Activated CD4-positive, alpha-beta T cell treated with anti-CD3 and anti-CD28 coated beads, Interleukin-2, amount 10 ng/mL, durations not matched to agents 24 days and 14 days (primary cell): ENCODE measurements around the gene PARN. TPM values are rescaled to one million over a fixed set of nuclear protein-coding genes. Genes with fewer than 3 reads are reported as not detected.

Source experiments
- DNase-seq: peaks from one replicate; pipeline ENCODE4 v3.0.0; 2022
- H3K27ac Mint-ChIP-seq: one replicate; pipeline ENCODE4 v1.8.0; 2022; ENCODE audit warnings: mild to moderate bottlenecking, mixed read lengths
- H3K27me3 Mint-ChIP-seq: one replicate; pipeline ENCODE4 v1.8.0; 2022; ENCODE audit warnings: mixed read lengths
- H3K36me3 Mint-ChIP-seq: one replicate; pipeline ENCODE4 v1.8.0; 2022; ENCODE audit warnings: low read depth, mild to moderate bottlenecking, mixed read lengths
- H3K4me1 Mint-ChIP-seq: one replicate; pipeline ENCODE4 v1.8.0; 2021; ENCODE audit warnings: mixed read lengths
- H3K4me3 Mint-ChIP-seq: one replicate; pipeline ENCODE4 v1.8.0; 2022; ENCODE audit warnings: mild to moderate bottlenecking, moderate library complexity, mixed read lengths
- H3K9me3 Mint-ChIP-seq: one replicate; pipeline ENCODE4 v1.8.0; 2021; ENCODE audit warnings: mixed read lengths
- intact Hi-C: fragments of 100-400 bp; cut with micrococcal nuclease; formaldehyde crosslinking; loops from one replicate; pipeline ENCODE4 v1.15.1; 2023
- total RNA-seq: library from RNA; stranded (reverse); gene quantifications from 2 replicates; pipeline ENCODE4 v1.2.3, GENCODE V29; 2022

The PARN gene
- total RNA-seq, 1 donor from 2014 or later, result 58.6 TPM

DNA sequence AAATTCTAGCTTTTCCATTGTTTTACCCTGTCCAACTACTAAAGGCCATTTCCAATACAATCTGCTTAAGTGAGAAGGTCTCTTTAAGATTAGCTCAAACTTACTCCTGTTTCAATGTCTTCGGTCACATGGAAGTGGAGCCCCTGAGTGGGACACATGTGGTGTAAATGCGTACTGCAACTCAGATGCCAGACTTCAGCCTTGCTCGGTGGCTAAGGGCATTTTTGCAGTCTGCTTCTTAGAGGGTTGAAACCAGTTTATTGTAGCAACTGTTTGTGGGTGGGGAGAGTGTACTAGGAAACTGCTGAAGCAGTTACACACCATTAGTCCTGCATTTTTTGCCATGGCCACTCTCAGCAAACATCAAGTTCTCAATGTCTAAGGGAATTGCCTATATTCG, 140.6 kb downstream of the PARN start:
- Mint-ChIP-seq H3K36me3 (peaks cover 2% of the 10 kb centered on the region), H3K27ac (no peak overlapping the region), H3K4me1 (peaks cover 20% of the 10 kb centered on the region), H3K4me3 (no peak overlapping the region), H3K9me3 (no peaks in the 10 kb centered on the region), H3K27me3 (no peaks in the 10 kb centered on the region)
- intact Hi-C loops, result no loop called here
- no peak for DNase-seq

- no peaks in the 10 kb centered on the region for H3K27me3 Mint-ChIP-seq
- H3K36me3 Mint-ChIP-seq, result peaks cover 2% of the 10 kb centered on the region
- H3K4me1 Mint-ChIP-seq, result peaks cover 14% of the 10 kb centered on the region
- no peak overlapping the region for H3K27ac Mint-ChIP-seq
- intact Hi-C loops, result no loop called here
- DNase-seq, result no peak
- H3K4me3 Mint-ChIP-seq, result no peak overlapping the region
- H3K9me3 Mint-ChIP-seq, result no peaks in the 10 kb centered on the region
Measured at GRCh38 chr16:14487579-14487978, 142.5 kb downstream of the PARN start.

- H3K4me3 Mint-ChIP-seq, result no peak overlapping the region
- H3K36me3 Mint-ChIP-seq, result peaks cover 5% of the 10 kb centered on the region
- H3K27ac Mint-ChIP-seq, result no peak overlapping the region
- H3K4me1 Mint-ChIP-seq, result peaks cover 8% of the 10 kb centered on the region
- DNase-seq, result no peak
- intact Hi-C loops, result no loop called here
- H3K9me3 Mint-ChIP-seq, result no peaks in the 10 kb centered on the region
- H3K27me3 Mint-ChIP-seq, result no peaks in the 10 kb centered on the region
Measured at GRCh38 chr16:14486520-14487303, 143.3 kb downstream of the PARN start.

DNA sequence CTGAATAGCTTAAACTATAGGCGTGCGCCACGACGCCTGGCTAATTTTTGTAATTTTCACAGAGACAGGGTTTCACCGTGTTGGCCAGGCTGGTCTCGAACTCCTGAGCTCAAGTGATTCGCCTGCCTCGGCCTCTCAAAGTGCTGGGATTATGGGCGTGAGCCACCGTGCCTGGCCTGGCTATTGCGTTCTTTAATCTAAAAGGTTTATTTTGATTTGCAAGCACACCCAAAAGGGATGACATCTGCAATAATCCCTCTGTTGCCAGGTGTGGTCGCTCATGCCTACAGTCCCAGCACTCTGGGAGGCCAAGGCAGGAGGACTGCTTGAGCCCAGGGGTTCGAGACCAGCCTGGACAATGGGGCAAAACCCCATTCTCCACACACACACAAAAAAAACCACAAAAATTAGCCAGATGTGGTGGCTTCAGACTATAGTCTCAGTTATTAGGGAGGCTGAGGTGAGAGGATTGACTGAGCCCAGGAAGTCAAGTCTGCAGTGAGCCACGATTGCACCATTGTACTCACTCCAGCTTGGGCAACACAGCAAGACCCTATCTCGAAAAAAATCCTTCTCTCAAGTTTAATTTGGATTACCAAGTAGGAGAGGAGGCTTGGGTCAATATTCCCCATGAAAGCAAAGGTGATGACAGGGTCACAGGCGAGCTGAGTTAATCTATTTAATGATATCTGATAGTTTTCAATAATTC, 144.1 kb downstream of the PARN start:
- Mint-ChIP-seq H3K4me3 (no peak overlapping the region), H3K9me3 (no peaks in the 10 kb centered on the region)
- intact Hi-C loops, result no loop called here

DNA sequence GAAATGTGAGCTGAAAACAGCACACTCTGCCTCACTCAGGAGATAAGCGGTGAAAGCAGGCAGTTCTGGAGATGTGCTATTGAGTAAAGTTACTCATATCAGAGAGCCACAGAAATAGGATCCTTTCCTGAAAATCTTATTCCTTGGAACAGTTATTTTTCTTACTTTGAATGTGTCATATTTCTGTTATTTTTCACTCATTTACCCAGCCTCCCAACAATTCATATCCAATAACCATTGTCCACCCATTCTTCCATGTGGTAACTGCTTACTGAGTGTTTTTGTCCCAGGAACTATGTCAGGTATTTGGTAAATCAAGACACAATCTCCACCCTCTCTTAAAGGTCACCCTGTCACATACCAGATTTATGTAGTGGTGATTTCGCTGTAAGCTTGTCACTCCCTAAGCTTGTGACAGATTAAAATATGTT, 144.9 kb downstream of the PARN start:
- Mint-ChIP-seq H3K27me3 (no peaks in the 10 kb centered on the region), H3K36me3 (peaks cover 15% of the 10 kb centered on the region), H3K27ac (no peak overlapping the region), H3K4me3 (no peak overlapping the region), H3K4me1 (peaks cover 8% of the 10 kb centered on the region), H3K9me3 (no peaks in the 10 kb centered on the region)
- DNase-seq, result no peak
- intact Hi-C loops, result no loop called here

More for the DNA sequence above, 144.1 kb downstream of the PARN start:
- DNase-seq, result no peak
- H3K36me3 Mint-ChIP-seq, result peaks cover 9% of the 10 kb centered on the region
- H3K27me3 Mint-ChIP-seq, result no peaks in the 10 kb centered on the region
- H3K4me1 Mint-ChIP-seq, result peaks cover 8% of the 10 kb centered on the region
- no peak overlapping the region for H3K27ac Mint-ChIP-seq

- Mint-ChIP-seq H3K9me3 (no peaks in the 10 kb centered on the region), H3K27me3 (no peaks in the 10 kb centered on the region), H3K36me3 (peaks cover 24% of the 10 kb centered on the region), H3K27ac (no peak overlapping the region), H3K4me1 (peaks cover 8% of the 10 kb centered on the region), H3K4me3 (no peak overlapping the region)
- intact Hi-C loops, result no loop called here
- no peak for DNase-seq
Measured at GRCh38 chr16:14483819-14484385, 146.2 kb downstream of the PARN start.

- peaks cover 4% of the 10 kb centered on the region for H3K9me3 Mint-ChIP-seq
- intact Hi-C loops, result no loop called here
- H3K36me3 Mint-ChIP-seq, result peaks cover 32% of the 10 kb centered on the region
- no peak overlapping the region for H3K4me3 Mint-ChIP-seq
- H3K27ac Mint-ChIP-seq, result no peak overlapping the region
- no peaks in the 10 kb centered on the region for H3K27me3 Mint-ChIP-seq
- DNase-seq, result no peak
- H3K4me1 Mint-ChIP-seq, result no peaks in the 10 kb centered on the region
Measured at GRCh38 chr16:14476183-14476582, 153.9 kb downstream of the PARN start.

- H3K36me3 Mint-ChIP-seq, result peaks cover 28% of the 10 kb centered on the region
- H3K4me3 Mint-ChIP-seq, result no peak overlapping the region
- no peak overlapping the region for H3K27ac Mint-ChIP-seq
- DNase-seq, result no peak
- H3K27me3 Mint-ChIP-seq, result no peaks in the 10 kb centered on the region
- H3K9me3 Mint-ChIP-seq, result peaks cover 4% of the 10 kb centered on the region
- intact Hi-C loops, result no loop called here
- H3K4me1 Mint-ChIP-seq, result no peaks in the 10 kb centered on the region
Measured at GRCh38 chr16:14475370-14476139, 154.5 kb downstream of the PARN start.

DNA sequence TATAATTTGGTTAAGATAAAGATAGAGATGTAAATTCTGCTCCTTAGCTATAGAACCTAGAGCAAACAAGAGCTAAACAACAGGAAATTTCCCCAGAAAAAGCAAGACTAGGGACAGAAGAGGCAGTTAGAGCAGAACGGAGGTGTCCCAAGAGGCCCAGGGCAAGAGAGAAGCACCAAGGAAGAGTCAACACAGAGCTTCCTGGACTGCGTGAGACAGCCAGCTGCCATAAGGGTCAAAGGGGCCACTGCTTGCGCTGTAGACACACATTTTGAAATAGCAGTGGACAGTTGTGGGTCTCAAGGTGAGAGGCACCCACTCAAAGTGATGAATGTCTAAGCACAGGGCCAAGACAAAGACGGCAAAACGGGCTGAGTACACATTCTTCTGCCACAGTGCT, 156.6 kb downstream of the PARN start:
- Mint-ChIP-seq H3K4me3 (no peak overlapping the region), H3K4me1 (no peaks in the 10 kb centered on the region), H3K27me3 (no peaks in the 10 kb centered on the region), H3K36me3 (peaks cover 14% of the 10 kb centered on the region), H3K27ac (no peak overlapping the region), H3K9me3 (peaks cover 3% of the 10 kb centered on the region)
- intact Hi-C loops, result no loop called here
- no peak for DNase-seq

DNA sequence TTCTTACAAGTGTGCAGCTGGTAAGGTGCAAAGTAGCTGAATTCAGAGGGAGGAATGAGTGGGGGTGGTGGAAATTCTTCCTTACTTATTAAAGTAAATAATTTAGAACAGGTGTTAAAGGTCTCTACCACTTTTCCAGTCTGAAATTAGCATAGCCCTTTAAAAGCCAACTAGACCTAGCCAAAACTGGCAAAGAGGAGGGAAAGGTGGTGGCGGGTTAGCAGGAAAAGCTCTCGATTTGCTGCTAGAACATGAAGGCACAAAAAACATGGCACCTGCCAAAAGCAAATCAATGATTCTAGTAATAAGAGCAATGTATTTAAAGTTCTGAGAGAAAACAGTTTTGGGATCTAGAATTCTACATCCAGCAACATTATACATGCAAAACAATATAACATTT, 157.7 kb downstream of the PARN start:
- Mint-ChIP-seq H3K9me3 (no peaks in the 10 kb centered on the region), H3K4me3 (no peak overlapping the region), H3K27me3 (no peaks in the 10 kb centered on the region), H3K27ac (no peak overlapping the region), H3K4me1 (no peaks in the 10 kb centered on the region), H3K36me3 (peaks cover 8% of the 10 kb centered on the region)
- DNase-seq, result no peak
- intact Hi-C loops, result no loop called here

- Mint-ChIP-seq H3K4me1 (no peaks in the 10 kb centered on the region), H3K36me3 (peaks cover 5% of the 10 kb centered on the region), H3K27me3 (no peaks in the 10 kb centered on the region), H3K27ac (no peak overlapping the region), H3K4me3 (no peak overlapping the region), H3K9me3 (no peaks in the 10 kb centered on the region)
- no peak for DNase-seq
- intact Hi-C loops, result no loop called here
Measured at GRCh38 chr16:14470788-14471187, 159.3 kb downstream of the PARN start.

DNA sequence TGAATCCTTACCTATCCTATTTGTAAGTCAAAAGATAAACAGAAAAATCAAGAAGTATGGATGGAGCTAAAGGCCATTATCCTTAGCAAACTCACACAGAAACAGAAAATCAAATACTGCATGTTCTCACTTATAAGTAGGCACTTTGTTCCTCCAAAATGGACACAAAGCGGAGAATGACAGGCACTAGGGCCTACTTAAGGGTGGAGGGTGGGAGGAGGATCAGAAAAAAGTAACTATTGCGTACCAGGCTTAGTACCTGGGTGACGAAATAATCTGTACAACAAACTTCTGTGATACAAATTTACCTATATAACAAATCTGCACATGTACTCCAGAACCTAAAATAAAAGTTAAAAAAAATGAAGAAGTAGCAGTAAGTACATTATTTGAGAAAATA, 164.3 kb downstream of the PARN start:
- Mint-ChIP-seq H3K27me3 (no peaks in the 10 kb centered on the region), H3K4me1 (peaks cover 2% of the 10 kb centered on the region), H3K27ac (no peak overlapping the region), H3K36me3 (peaks cover 32% of the 10 kb centered on the region), H3K9me3 (no peaks in the 10 kb centered on the region), H3K4me3 (no peak overlapping the region)
- intact Hi-C loops, result no loop called here
- DNase-seq, result no peak

DNA sequence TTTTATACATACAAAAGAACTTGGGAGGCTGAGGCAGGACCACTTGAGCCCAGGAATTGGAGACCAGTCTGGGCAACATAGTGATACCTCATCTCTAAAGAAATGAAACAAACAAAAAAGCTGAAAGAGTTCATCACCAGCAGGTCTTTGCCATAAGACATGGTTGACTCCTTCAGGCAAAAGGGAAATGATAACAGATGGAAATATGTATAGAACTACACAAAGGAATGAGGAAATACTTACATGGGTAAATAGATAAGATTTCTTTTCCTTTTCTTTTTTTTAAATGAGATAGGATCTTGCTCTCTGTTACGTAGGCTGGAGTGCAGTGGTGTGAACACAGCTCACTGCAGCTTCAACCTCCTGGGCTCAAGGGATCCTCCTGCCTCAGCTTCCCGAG, 165.3 kb downstream of the PARN start:
- Mint-ChIP-seq H3K4me3 (no peak overlapping the region), H3K4me1 (peaks cover 4% of the 10 kb centered on the region), H3K36me3 (peaks cover 35% of the 10 kb centered on the region), H3K9me3 (no peaks in the 10 kb centered on the region), H3K27ac (no peak overlapping the region), H3K27me3 (no peaks in the 10 kb centered on the region)
- intact Hi-C loops, result no loop called here
- DNase-seq, result no peak

DNA sequence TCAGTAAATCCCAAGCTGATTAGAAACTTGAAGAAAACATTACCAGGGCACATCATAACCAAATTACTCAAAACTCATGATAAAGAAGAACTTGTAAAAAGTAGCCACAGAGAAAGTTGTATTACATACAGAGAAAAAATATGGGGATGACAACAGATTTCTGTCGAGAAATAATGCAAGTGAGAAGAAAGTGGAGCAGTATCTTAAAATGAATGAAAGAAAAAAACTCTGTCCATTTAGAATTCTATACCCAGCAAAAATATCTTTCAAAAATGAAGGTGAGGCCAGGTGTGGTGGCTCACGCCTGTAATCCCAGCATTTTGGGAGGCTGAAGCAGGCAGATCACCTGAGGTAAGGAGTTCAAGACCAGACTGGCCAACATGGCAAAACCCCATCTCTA, 165.9 kb downstream of the PARN start:
- H3K4me1 Mint-ChIP-seq, result peaks cover 4% of the 10 kb centered on the region
- peaks cover 35% of the 10 kb centered on the region for H3K36me3 Mint-ChIP-seq

More for the DNA sequence above, 165.9 kb downstream of the PARN start:
- intact Hi-C loops, result no loop called here
- Mint-ChIP-seq H3K4me3 (no peak overlapping the region), H3K9me3 (no peaks in the 10 kb centered on the region), H3K27ac (no peak overlapping the region), H3K27me3 (no peaks in the 10 kb centered on the region)
- no peak for DNase-seq
